ENCODE measurements around the gene GRHL1.
"Not testable (repeated sequence)": the region's sequence is repeated elsewhere in the genome, so short reads cannot be mapped to it uniquely, and the experiment has no call there.

GRHL1 gene

GRCh38 chr2:10026940-10027569 lies 75.6 kb downstream of the GRHL1 start:
- no peak for DNase-seq (ENCODE audit: low read depth)

- DNase-seq (ENCODE audit: low read depth) = no peak
These were observed 76.3 kb downstream of the GRHL1 start for GRCh38 chr2:10027660-10028330.

- no peak for DNase-seq (ENCODE audit: low read depth)
These were observed 77.0 kb downstream of the GRHL1 start for GRCh38 chr2:10028407-10028987.

GRCh38 chr2:10028988-10029874 lies 77.7 kb downstream of the GRHL1 start:
- DNase-seq (ENCODE audit: low read depth) = peak; percentile 33

- no peak for DNase-seq (ENCODE audit: low read depth)
These were observed 78.4 kb downstream of the GRHL1 start for GRCh38 chr2:10029875-10030223.

- no peak for DNase-seq (ENCODE audit: low read depth)
These were observed 78.8 kb downstream of the GRHL1 start for GRCh38 chr2:10030311-10030736.

GRCh38 chr2:10030798-10031197 lies 79.3 kb downstream of the GRHL1 start:
- not testable (repeated sequence) for DNase-seq (ENCODE audit: low read depth)

DNA sequence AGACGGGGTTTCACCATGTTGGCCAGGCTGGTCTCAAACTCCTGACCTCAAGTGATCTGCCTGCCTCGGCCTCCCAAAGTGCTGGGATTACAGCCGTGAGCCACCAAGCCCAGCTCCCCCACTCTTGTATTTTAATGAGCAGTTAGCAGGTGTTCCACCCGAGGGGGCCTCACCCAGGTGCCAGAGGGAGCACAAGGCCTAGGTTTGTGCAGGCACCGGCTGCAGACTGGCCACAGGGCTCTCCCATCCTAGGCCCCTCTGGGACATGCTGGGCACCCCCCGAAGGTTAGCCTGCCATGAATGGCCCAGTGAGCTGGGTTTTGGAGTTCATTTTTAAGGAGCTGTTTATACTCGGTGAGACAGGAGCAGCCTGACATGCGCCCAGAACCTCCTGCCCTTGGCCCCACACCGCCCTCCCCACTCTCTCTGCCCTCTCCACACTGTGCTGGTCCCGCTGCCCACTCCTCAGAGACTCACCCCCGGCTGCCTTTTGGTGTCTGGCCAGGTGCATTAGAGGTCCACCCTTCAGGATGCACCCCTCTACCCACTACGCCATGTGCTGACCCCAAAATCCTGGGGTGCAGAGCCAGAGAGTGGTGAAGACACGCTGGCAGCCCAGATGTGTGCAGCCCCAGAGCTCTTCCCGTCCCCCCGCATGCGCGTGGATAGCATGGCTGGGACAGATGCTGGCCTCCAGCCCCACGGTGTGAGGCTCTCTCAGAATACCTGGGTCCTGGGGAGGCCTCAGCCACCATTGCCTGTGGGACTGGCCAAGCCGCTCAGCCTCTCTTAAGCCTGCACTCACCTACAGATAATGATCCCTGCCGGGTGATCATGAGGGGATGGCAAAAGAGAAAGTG lies 80.6 kb downstream of the GRHL1 start:
- no peak for DNase-seq (ENCODE audit: low read depth)

DNA sequence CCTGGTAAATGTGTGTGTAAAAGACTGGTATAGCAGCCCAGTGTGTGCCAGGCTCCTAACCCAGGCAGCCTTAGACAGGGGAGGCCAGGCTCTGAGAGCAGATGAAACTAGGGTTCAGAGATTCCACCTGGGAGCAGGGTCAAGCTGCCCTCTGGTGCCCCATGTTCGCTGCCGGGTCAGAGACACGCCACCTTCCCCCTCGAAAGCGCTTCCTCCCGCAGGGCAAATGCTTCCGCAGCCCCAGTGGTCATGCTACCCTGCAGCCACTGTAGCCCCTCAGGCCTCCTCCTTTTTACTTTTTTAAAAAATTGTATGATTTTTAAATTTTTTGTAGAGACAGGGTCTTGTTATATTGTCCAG lies 81.2 kb downstream of the GRHL1 start:
- no peak for DNase-seq (ENCODE audit: low read depth)

GRCh38 chr2:10033251-10034006 lies 81.9 kb downstream of the GRHL1 start:
- no peak for DNase-seq (ENCODE audit: low read depth)

GRCh38 chr2:10034333-10035052 lies 83.0 kb downstream of the GRHL1 start:
- no peak for DNase-seq (ENCODE audit: low read depth)

DNA sequence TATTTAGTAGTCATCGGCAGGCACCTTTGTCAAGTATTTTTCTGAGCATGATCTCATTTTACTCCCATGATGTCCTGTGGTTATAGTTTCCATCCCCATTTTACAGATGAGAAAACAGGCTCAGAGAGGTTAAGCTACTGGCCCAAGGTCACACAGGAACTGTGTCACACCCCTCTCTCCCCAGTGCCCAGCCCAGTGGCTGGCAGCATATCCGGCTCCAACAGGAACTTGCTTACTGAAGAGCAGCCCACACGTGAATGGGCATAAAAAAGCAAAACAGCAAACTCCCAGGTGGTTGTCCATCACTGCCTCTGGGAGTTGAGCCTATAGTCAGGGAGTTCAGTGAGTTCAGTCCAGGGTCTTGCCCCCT lies 83.5 kb downstream of the GRHL1 start:
- DNase-seq (ENCODE audit: low read depth) = no peak

DNA sequence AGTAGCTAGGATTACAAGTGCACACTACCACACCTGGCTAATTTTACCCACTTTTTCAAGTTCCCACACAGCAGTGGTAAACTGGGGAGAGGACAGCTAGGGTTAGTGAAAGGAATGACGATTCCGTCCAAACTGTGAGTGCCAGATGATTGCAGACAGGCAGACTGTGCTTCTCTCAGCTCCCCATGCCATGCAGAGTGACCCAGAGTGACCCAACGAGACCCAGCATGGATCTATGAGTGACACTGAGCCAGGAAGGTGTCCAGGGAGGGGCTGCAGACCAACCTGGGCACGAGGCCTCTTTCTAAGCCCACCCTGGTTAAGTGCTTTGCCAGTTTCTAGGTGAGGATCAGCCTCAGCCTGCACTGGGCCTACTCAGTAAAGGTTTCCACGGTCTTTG lies 84.1 kb downstream of the GRHL1 start:
- no peak for DNase-seq (ENCODE audit: low read depth)

DNA sequence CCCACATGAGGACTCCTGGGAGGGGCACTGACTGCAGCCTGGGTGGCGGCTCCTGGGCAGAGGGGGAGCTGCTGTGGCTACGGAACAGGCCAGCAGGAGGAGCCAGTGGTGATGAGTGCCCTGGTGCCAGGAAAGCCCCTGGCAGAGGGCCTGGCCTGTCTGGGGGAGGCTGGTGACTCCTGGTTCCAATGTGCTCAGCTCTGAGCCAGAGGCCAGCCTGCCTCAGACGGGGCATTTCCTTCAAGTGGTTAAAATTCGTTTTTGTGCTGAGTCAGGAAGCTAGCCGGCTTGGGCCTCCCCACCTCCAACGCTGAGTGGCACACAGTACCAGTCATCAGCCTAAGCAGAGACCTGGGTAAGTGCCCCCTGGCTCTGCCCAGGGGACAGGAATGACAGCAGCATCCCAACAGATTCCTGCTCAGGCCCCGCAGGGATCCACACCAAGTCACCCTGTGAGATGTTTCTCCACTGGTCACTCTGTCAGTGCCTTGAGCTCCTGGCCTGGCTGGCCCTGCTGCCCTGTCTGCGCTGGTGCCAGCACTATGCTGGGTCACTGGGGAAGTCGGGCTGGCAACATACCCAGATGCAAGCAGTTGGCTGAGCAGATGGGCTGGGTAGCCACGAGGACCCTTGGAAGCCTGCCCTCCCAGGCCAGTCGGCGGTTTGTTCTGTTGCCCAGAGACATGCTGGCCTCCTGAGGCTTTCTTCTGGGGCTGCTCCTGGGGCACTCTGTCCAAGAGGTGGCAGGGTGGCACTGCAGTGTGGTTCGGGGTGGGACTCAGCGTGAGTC lies 84.8 kb downstream of the GRHL1 start:
- DNase-seq (ENCODE audit: low read depth) = peak; percentile 38

DNA sequence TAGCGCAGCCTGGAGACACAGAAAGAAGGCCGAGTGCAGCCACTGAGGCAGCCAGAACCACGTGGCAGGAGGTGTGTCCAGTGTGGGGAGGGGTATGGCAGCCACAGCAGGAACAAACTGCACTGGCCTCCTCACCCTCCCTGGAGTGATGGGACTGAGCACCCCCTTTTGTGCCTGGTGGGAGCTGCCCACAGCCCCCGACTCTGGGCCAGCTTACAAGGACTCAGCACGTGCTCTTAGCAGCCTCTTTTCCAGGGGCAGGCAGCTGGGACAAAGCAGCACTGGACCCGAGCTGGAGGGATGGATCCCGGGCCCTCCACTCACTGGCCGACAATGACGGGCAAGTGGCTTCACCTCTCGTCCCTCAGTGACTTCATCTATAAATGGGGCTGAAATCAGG lies 86.6 kb downstream of the GRHL1 start:
- DNase-seq (ENCODE audit: low read depth) = no peak

DNA sequence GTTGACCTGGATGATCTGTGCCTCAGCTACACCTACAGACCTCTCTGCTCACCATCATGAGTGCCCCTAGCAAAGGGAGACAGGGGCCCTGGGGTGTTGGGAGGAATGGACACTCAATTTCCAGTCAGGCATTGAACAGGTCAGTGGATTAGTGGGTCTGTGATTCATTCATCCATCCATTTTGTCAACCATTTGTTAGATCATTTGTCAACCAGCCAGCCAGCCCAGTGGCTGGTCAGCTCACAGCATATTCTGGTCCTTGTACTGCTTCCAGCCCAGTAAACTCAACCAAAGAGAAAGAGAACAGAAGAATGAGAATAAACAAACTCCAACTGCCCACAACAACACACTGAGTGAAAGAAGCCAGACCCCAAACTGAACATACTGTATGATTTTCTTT lies 87.2 kb downstream of the GRHL1 start:
- no peak for DNase-seq (ENCODE audit: low read depth)

- DNase-seq (ENCODE audit: low read depth) = no peak
These were observed 88.3 kb downstream of the GRHL1 start for GRCh38 chr2:10039658-10040410.

DNA sequence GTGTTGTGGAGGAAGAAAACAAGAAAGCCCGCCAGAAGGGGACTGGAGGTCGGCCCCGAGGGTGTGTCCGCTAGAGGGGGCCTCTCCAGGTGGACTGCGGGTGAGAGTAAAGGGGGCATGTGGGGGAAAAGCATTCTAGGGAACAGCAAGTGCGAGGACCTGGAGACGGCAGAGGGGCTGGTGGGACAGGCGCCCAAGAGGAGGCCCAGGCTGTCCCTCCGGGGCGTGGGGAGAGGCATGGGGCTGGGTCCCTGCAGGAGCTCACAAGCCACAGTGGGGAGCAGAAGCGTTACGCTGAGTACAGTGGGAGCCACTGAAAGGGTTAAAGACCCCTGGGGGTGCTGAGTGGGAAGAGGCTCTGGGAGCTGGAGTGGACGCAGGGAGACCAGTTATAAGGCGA lies 90.2 kb downstream of the GRHL1 start:
- no peak for DNase-seq (ENCODE audit: low read depth)

Measured in activated T-cell treated with anti-CD3 and anti-CD28 coated beads for 48 hours (primary cell).